ENCODE data around the gene PLXND1.
"Not testable (repeated sequence)": the region's sequence is repeated elsewhere in the genome, so short reads cannot be mapped to it uniquely, and the experiment has no call there.

The PLXND1 gene

GRCh38 chr3:129521611-129522010, 84.9 kb downstream of the PLXND1 start:
- DNase-seq = no peak

- no peak for DNase-seq
Observed at GRCh38 chr3:129520960-129521359, 85.5 kb downstream of the PLXND1 start.

DNA sequence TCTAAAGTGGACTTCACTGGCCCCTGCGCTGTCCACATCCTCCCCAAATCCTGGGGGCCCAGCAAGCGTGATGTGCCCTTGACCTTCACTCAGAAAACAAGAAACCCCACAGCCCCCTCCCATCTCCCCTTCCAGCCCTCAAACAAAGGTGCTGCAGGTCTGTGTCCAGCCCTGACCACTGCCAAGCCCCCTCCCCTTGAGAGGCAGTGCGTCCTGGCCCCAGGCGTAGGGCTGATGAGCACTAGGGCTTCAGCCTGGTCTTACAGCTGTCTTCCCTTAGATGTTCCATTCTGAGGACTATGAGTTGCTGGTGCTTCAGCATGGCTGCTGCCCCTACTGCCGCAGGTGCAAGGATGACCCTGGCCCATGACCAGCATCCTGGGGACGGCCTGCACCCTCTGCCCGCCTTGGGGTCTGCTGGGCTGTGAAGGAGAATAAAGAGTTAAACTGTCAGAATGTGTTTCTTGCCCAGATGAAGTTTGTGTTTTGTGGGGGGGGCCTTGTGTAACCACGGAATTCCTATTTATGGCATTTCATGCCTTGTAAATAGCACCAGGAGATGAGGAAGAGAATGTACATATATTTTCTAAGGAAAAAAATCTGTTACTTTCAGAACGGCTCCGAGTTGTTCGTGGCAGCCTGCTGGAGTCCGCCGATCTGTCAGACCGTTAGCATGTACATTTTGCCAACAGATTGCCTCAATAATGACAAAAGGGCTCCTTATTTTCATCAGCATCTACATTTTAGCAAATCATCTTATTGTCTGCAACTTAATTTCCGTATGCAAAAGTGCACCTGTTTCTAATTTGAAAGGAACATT, 86.4 kb downstream of the PLXND1 start:
- no peak for DNase-seq

GRCh38 chr3:129519449-129519848, 87.0 kb downstream of the PLXND1 start:
- no peak for DNase-seq

- no peak for DNase-seq
Observed at GRCh38 chr3:129518581-129518980, 87.9 kb downstream of the PLXND1 start.

DNA sequence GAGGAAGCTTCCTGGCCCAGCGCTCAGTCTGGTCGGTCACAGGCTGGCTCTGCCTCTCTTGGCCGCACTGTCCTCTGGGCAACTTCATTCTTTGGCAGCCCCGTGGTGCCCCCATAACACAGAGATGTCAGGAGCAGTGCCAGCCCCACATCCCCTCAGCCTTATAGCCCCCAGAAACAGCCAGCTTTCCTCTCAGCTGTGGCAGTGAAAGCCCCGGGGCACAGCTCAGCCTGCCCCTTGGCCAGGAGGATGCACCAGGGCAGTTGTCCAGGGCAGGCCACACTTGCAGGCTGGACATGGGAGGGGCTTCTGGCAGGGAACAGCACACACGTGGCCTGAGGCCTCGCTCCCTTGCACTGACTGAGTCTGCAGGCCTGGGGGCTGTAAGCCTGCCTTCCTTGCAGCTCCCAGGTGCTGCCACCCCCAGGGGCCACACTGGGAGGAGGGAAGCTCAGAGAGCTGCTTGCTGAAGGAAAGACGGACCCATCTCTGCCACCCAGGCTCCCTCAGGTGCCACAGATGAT, 88.4 kb downstream of the PLXND1 start:
- DNase-seq = no peak

DNA sequence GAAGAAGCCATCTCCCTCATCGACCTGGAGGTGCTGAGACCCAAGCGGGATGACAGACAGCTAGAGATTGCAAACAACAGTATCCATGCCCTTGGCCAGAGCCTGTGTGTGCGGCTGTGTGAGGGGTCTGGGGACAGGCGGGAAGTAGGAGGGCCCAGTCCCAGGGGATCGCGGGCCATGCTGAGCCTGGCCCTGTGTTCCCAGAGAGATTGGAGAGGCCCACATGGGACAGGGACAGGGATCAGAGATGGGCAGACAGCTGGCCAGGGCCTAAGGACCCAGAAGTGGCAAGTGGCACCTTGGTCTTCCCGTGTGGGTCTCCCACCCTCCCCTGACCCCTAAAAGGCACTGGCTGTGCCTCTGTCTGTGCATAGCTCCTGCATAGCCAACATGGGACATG, 89.0 kb downstream of the PLXND1 start:
- no peak for DNase-seq

DNA sequence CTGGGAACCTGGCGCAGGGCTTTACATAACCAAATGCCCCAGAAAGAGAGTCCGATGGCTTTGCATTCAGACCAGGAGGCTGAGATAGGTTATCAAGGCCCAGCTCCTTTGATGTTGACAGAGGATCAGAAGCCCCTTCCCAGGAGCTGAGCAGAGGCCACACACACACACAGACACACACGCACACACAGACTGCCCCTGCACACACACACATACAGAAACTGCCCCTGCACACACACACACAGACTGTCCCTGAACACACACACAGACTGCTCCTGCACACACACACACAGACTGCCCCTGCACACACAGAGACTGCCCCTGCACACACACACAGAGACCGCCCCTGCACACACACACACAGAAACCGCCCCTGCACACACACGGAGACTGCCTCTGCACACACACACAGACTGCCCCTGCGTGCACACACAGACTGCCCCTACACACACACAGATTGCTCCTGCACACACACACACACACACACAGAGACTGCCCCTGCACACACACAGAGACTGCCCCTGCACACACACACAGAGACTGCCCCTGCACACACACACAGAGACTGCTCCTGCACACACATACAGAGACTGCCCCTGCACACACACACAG, 90.5 kb downstream of the PLXND1 start:
- DNase-seq = not testable (repeated sequence)

GRCh38 chr3:129515108-129515820, 91.2 kb downstream of the PLXND1 start:
- DNase-seq = not testable (repeated sequence)

- no peak for DNase-seq
Observed at GRCh38 chr3:129514563-129514962, 91.9 kb downstream of the PLXND1 start.

GRCh38 chr3:129514110-129514509, 92.4 kb downstream of the PLXND1 start:
- no peak for DNase-seq

GRCh38 chr3:129513705-129514104, 92.8 kb downstream of the PLXND1 start:
- DNase-seq = no peak

- DNase-seq = no peak
Observed at GRCh38 chr3:129512595-129512994, 93.9 kb downstream of the PLXND1 start.

DNA sequence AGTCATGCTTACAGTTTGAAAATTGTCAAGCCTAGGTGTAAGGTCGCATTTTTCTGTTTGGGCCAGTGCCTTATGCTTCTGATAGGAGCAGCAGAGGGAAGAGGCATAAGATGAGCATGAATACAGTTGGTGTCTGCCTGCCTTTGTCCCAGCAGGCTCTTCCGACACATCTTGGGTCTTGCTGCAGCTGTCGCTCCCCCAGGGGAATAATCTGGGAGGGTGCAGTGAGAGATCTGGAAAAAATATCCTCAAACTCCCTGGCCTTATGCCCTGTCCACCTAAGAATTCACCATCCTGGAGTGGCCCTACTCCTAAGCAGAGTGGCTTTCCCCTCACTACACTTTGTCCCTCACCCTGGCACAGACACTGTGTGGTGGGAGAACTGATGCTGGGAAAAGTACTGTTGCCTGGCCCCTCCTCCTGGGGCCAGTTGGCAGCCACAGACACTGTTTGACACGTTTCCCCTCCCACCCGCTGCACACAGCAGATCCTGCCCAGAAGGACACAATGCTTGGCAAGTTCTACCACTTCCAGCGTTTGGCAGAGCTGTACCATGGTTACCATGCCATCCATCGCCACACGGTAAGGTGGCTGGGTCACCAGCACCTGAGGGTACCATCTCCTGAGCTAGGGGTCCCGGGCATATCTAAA, 99.2 kb downstream of the PLXND1 start:
- no peak for DNase-seq

GRCh38 chr3:129506231-129506742, 100.2 kb downstream of the PLXND1 start:
- no peak for DNase-seq

- DNase-seq = no peak
Observed at GRCh38 chr3:129505341-129505740, 101.1 kb downstream of the PLXND1 start.

Data from bone marrow (tissue), 2 donors.